ENCODE data around the gene TTLL12. TPM values are rescaled to one million over a fixed set of nuclear protein-coding genes. Genes with fewer than 3 reads are reported as not detected.

The TTLL12 gene
- total RNA-seq, 1 donor from 2014 or later, result 10.6 TPM

DNA sequence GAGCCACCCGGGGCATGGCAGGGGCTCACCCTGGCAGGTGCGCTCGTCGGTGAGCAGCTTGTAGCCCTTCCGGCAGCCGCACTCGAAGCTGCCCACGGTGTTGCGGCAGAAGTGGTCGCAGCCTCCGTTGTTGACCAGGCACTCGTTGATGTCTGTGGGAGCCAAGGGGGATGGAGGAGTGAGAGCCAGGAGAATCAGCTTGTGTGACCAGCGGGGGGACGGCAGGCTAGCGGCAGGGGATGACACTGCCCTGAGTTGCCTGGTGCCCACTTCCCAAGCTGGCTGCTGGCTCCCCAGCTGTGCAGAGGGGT is 44.7 kb upstream of the TTLL12 start:
- TF ChIP-seq, protein P1, sequence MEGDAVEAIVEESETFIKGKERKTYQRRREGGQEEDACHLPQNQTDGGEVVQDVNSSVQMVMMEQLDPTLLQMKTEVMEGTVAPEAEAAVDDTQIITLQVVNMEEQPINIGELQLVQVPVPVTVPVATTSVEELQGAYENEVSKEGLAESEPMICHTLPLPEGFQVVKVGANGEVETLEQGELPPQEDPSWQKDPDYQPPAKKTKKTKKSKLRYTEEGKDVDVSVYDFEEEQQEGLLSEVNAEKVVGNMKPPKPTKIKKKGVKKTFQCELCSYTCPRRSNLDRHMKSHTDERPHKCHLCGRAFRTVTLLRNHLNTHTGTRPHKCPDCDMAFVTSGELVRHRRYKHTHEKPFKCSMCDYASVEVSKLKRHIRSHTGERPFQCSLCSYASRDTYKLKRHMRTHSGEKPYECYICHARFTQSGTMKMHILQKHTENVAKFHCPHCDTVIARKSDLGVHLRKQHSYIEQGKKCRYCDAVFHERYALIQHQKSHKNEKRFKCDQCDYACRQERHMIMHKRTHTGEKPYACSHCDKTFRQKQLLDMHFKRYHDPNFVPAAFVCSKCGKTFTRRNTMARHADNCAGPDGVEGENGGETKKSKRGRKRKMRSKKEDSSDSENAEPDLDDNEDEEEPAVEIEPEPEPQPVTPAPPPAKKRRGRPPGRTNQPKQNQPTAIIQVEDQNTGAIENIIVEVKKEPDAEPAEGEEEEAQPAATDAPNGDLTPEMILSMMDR (IDR thresholded peaks at IDR 0.05), result no peak
- peaks cover 5% of the 10 kb centered on the region for H3K27me3 ChIP-seq
- H3K36me3 ChIP-seq, result no peaks in the 10 kb centered on the region
- H3K27ac ChIP-seq, result no peak overlapping the region
- H3K4me1 ChIP-seq, result no peaks in the 10 kb centered on the region
- DNase-seq (ENCODE audit: low spot score in 2 of 2), result no peak
- intact Hi-C loops (cut with DNase I), result loop anchor here (1.0 kb wide), 1 partner anchor 154 kb away; no protein-coding TSS in a partner anchor
- no peaks in the 10 kb centered on the region for H3K9me3 ChIP-seq
- no peak overlapping the region for H3K4me3 ChIP-seq

DNA sequence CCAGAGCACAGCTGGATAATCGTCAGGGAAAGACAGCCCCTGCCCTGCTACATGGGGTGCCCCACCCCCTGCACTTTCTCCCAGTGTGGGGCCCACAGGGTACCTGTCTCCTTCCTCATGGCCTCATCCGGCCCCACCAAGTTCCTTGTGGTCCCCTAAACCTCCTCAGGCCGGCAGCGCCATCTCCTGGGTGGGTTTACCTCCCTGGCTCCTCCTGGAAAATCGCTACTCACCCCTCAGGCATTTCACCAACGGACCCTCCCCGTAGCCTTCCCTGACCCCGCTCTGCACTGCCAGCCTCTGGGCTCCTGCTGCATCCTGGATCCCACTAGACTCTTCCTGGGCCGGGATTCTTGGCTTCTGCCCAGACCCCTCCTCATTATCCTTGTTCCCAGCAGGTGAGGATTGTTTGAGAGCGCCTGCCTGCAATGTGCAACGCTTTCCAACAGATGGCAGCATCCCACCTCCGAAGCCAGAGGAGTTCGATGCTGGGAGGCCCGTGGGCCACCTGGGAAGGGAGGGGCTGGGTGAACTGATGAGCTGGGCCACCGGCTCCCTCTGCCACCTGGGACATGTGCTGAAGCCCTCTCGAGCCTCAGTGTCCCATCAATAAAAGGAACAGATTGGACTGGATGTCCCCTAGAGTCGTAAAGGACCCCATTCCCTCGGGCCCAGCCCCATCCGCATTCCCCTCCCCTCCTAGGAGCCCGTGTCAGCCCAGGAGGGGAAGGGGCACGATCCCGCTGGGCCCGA is 44.2 kb upstream of the TTLL12 start:
- H3K9me3 ChIP-seq, result no peaks in the 10 kb centered on the region
- H3K4me1 ChIP-seq, result no peaks in the 10 kb centered on the region
- no peaks in the 10 kb centered on the region for H3K36me3 ChIP-seq
- DNase-seq (ENCODE audit: low spot score in 2 of 2), result no peak
- TF ChIP-seq, protein P1 (IDR thresholded peaks at IDR 0.05), result peak; percentile 50 to 84 (median 83)
- no peak overlapping the region for H3K4me3 ChIP-seq
- H3K27ac ChIP-seq, result no peak overlapping the region
- peaks cover 5% of the 10 kb centered on the region for H3K27me3 ChIP-seq
- intact Hi-C loops (cut with DNase I), result loop anchor here (1.0 kb wide), 1 partner anchor 154 kb away; no protein-coding TSS in a partner anchor

DNA sequence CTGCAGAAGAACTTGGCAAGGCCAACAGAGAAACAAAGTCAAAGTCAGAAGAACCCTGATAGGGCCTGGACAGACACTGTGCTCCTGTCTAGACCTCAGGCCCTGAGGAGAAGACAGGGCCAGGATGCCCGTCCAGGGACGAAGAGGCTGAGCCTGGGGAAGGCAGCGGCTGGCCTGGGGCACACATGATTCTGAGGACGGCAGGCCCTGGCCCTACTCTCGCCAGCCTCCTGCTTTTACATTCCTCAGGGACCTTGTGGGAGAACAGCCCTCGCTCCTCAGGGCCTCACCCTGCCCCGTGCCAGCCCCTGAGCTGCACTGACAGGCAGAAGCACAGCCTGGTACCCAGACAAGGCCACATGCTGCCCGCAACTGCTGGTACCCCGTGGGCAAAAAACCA is 43.6 kb upstream of the TTLL12 start:
- no peak overlapping the region for H3K4me3 ChIP-seq
- H3K4me1 ChIP-seq, result no peaks in the 10 kb centered on the region
- intact Hi-C loops (cut with DNase I), result no loop called here
- H3K27ac ChIP-seq, result no peak overlapping the region
- TF ChIP-seq, protein P1 (IDR thresholded peaks at IDR 0.05), result no peak
- no peaks in the 10 kb centered on the region for H3K36me3 ChIP-seq
- no peak for DNase-seq (ENCODE audit: low spot score in 2 of 2)
- H3K27me3 ChIP-seq, result peaks cover 5% of the 10 kb centered on the region
- H3K9me3 ChIP-seq, result no peaks in the 10 kb centered on the region

DNA sequence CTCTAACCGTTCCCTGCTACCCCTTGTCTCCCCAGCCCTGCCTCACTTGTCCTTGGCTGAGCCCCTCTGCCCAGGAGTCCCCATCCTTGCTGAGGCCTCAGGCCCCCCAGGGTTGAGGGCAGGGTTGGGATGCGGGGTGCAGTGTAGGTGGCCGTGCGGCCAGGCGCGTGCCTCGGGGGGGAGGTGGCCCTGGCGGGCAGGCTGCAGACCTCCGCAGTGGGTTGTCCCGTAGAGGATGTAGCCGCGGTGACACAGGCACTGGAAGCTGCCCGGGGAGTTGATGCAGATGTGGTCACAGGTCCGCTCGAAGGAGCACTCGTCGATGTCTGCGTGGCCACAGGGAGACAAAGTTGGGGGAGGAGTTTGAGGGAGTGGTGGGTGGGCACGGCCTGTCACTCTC is 41.9 kb upstream of the TTLL12 start:
- TF ChIP-seq, protein P1 (IDR thresholded peaks at IDR 0.05), result no peak
- DNase-seq (ENCODE audit: low spot score in 2 of 2), result no peak
- H3K27me3 ChIP-seq, result peaks cover 5% of the 10 kb centered on the region
- no peaks in the 10 kb centered on the region for H3K4me1 ChIP-seq
- H3K9me3 ChIP-seq, result no peaks in the 10 kb centered on the region
- intact Hi-C loops (cut with DNase I), result no loop called here
- no peak overlapping the region for H3K4me3 ChIP-seq
- H3K36me3 ChIP-seq, result no peaks in the 10 kb centered on the region
- H3K27ac ChIP-seq, result no peak overlapping the region

DNA sequence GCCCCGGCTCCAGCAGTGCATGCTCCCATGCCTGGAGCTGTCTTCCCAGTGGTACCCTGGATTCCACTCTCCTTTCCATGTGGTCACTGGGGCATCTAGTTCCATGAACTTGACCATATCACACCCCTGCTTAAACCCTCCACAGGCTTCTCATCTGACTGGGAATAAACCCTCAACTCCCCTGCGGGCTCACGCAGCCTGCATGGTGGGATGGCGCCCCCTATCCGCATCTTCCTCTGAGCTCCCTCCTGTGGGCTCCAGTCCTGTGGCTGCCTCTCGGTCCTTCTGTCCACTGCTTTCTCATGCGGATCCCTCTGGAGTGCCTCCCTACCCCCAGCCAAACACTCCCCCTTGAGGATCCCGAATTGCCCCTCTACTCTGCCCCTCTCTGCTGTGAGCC is 41.4 kb upstream of the TTLL12 start:
- Histone ChIP-seq H3K9me3 (no peaks in the 10 kb centered on the region), H3K4me3 (no peak overlapping the region), H3K27ac (no peak overlapping the region), H3K27me3 (peaks cover 5% of the 10 kb centered on the region), H3K4me1 (no peaks in the 10 kb centered on the region), H3K36me3 (no peaks in the 10 kb centered on the region)
- intact Hi-C loops (cut with DNase I), result no loop called here
- DNase-seq (ENCODE audit: low spot score in 2 of 2), result no peak
- TF ChIP-seq, protein P1 (IDR thresholded peaks at IDR 0.05), result no peak
